A673 (cell line): Measurements from ENCODE around the gene SPRYD3. TPM values are rescaled to one million over a fixed set of nuclear protein-coding genes. Genes with fewer than 3 reads are reported as not detected.

Experiments
- BruUV-seq: library from RNA; stranded (reverse); fragments of 400-500 nt; replicated peaks from 2 replicates; lab custom pipeline; 2021; lab: Mats Ljungman, UMichigan
- CTCF ChIA-PET: fragments of 300-600 bp; sonication (Branson Sonifier 250); formaldehyde crosslinking; loops from one replicate; lab custom pipeline; 2022; ENCODE audit warnings: antibody characterized with exemption; lab: Charles Lee
- POLR2A ChIA-PET: fragments of 300-600 bp; sonication (Branson Sonifier 250); formaldehyde crosslinking; loops from one replicate; lab custom pipeline; 2022; ENCODE audit warnings: antibody characterized with exemption; ENCODE audit not compliant: low non-redundant PET; lab: Charles Lee
- DNase-seq: peaks from one replicate; pipeline ENCODE4 v3.0.0-alpha.2; 2015; ENCODE audit warnings: low spot score
- H3K27ac ChIP-seq: fragments of 200-600 bp; sonication (generic); 2 replicates; pipeline ENCODE4 v1.5.1; 2016; ENCODE audit warnings: mixed run types, low read depth, mild to moderate bottlenecking, mixed read lengths, antibody characterized with exemption, low read length; ENCODE audit not compliant: poor library complexity, severe bottlenecking
- H3K27me3 ChIP-seq: fragments of 200-600 bp; sonication (generic); replicated peaks from 2 replicates; pipeline ENCODE4 v1.6.1; 2017; ENCODE audit warnings: mixed run types, low read depth, mild to moderate bottlenecking, mixed read lengths, antibody characterized with exemption, low read length; ENCODE audit not compliant: insufficient read depth, poor library complexity
- H3K36me3 ChIP-seq: fragments of 200-600 bp; sonication (generic); 2 replicates; pipeline ENCODE4 v1.6.1; 2016; ENCODE audit warnings: mixed run types, mild to moderate bottlenecking, mixed read lengths, antibody characterized with exemption, low read length; ENCODE audit not compliant: insufficient read depth, poor library complexity, severe bottlenecking
- H3K4me1 ChIP-seq: fragments of 200-600 bp; sonication (generic); 2 replicates; pipeline ENCODE4 v1.6.1; 2017; ENCODE audit warnings: mixed run types, mild to moderate bottlenecking, mixed read lengths, antibody characterized with exemption, low read length; ENCODE audit not compliant: insufficient read depth, poor library complexity, severe bottlenecking
- H3K4me3 ChIP-seq: fragments of 200-600 bp; sonication (generic); 2 replicates; pipeline ENCODE4 v1.5.1; 2016; ENCODE audit warnings: low read depth, mixed run types, mild to moderate bottlenecking, mixed read lengths, low read length; ENCODE audit not compliant: poor library complexity, severe bottlenecking
- H3K9me3 ChIP-seq: fragments of 200-600 bp; sonication (generic); 2 replicates; pipeline ENCODE4 v1.6.1; 2016; ENCODE audit warnings: mixed run types, low read depth, mild to moderate bottlenecking, mixed read lengths, antibody characterized with exemption, low read length; ENCODE audit not compliant: poor library complexity, severe bottlenecking
- EZH2 ChIP-seq: fragments of 200-600 bp; sonication (generic); IDR thresholded peaks from 2 replicates; pipeline ENCODE4 v1.6.1; 2017; ENCODE audit warnings: borderline replicate concordance, low read depth, mild to moderate bottlenecking, mixed read lengths, antibody characterized with exemption, low read length; ENCODE audit not compliant: poor library complexity, severe bottlenecking
- intact Hi-C: fragments of 100-400 bp; cut with micrococcal nuclease; formaldehyde crosslinking; loops from one replicate; pipeline ENCODE4 v1.10.0; 2022; ENCODE audit not compliant: unreplicated experiment
- total RNA-seq: library from RNA; stranded (reverse); gene quantifications from 2 replicates; pipeline ENCODE4 v1.2.3, GENCODE V29; 2021
- TF ChIP-seq, protein P1 (sequence below): fragments of 300-800, 200-600 bp; sonication (generic); conservative IDR thresholded peaks from 2 replicates; pipeline ENCODE4 v1.5.1; 2017; ENCODE audit warnings: low read depth, mild to moderate bottlenecking, antibody characterized with exemption, low read length, moderate library complexity, mixed read lengths

Gene SPRYD3
- total RNA-seq, 1 experiment from 2014 or later = 19.3 TPM

DNA sequence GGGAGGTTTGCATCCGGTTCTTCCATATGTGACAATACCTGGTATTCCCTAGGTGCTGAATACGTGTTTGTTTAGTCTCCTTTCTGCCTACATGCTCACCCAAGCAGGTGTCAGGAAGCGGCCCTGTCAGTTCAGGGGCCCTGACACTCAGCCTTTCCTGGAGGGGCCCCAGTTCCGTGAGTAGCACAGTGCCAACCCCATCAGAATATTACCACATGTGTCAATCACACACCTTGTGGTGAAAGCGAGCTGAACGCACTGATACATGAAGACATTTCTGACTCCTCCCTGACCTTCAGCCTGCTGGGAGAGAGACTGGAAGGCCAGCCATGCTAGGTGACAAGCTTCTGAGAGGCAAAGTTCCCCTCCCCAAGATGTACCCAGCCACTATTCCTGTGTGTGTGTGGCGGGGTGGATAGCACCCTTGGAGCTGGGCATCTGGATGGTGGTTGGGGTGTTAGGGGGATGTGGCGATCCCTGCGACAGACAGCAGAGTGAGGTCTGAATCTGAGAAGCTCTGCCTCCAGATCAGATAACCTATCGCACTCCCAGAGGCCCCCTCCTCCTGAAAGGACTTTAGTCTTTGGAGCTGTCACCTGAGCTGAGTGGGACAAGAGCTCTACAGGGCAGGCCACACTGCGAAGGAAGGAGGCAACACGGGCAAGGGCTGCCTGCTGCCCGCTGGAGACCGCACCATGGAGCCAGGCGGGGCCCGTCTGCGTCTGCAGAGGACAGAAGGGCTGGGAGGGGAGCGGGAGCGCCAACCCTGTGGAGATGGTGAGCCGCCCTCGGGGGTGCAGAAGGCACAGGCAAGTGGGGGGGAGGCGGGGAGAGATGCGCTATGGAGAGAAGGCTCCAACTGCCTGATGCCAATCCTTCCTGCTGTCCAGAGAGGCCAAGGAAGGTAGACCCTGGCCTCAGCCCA is 24.0 kb upstream of the SPRYD3 start, which contains the start of gene SOAT2:
SOAT2 (plus strand) TSS at position 604 of the 925 bp plus-strand sequence; CDS start at position 696, 92 bp downstream.
- DNase-seq = no peak
- intact Hi-C loops = no loop called here
- ChIA-PET CTCF (interaction anchor here (0.5 to 1.3 kb wide), 4 partner anchors 24 to 388 kb away, joined by 3 to 5 read pairs (median 3); partner anchors contain the start of gene SPRYD3), POLR2A (no interaction called here)
- TF ChIP-seq EZH2 = no peak
- TF ChIP-seq, protein P1, sequence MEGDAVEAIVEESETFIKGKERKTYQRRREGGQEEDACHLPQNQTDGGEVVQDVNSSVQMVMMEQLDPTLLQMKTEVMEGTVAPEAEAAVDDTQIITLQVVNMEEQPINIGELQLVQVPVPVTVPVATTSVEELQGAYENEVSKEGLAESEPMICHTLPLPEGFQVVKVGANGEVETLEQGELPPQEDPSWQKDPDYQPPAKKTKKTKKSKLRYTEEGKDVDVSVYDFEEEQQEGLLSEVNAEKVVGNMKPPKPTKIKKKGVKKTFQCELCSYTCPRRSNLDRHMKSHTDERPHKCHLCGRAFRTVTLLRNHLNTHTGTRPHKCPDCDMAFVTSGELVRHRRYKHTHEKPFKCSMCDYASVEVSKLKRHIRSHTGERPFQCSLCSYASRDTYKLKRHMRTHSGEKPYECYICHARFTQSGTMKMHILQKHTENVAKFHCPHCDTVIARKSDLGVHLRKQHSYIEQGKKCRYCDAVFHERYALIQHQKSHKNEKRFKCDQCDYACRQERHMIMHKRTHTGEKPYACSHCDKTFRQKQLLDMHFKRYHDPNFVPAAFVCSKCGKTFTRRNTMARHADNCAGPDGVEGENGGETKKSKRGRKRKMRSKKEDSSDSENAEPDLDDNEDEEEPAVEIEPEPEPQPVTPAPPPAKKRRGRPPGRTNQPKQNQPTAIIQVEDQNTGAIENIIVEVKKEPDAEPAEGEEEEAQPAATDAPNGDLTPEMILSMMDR = no peak
- Histone ChIP-seq H3K4me3 (no peak within 1 kb of the TSS), H3K4me1 (peaks cover 12% of the 10 kb centered on the region), H3K27me3 (no peaks in the 10 kb centered on the region), H3K27ac (no peak within 1 kb of the TSS), H3K9me3 (no peaks in the 10 kb centered on the region), H3K36me3 (no peaks in the 10 kb centered on the region)
- BruUV-seq = no TSS peak

DNA sequence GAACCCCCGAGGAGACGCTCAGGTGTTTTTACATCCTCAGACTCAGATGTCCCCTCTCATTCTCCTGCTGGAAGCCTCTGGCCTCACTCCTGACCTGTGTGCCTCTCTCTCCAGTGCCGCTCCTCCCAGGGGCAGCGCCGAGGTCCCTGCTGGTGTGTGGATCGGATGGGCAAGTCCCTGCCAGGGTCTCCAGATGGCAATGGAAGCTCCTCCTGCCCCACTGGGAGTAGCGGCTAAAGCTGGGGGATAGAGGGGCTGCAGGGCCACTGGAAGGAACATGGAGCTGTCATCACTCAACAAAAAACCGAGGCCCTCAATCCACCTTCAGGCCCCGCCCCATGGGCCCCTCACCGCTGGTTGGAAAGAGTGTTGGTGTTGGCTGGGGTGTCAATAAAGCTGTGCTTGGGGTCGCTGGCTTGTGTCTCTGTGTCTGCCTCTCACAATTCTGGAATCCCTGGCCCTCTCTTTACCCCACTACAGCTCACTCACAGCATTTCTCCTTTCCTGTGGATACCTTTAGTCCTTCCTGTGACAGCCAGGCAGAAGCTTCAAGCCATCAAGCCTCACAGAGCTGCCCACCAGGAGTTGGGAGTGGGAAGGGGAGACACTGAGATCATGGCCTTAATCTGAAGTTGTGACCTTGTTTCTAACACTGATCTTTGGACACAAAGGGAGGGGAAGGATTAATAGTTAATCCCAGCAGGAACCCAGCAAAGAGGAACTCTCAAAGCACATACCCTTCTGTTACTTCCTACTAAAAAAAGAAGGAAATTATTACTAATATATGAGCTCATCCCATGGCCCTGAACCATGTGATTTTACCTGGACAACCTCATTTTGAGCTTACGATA is 23.0 kb upstream of the SPRYD3 start:
- no peaks in the 10 kb centered on the region for H3K9me3 ChIP-seq
- no TSS peak for BruUV-seq
- intact Hi-C loops = no loop called here
- CTCF ChIA-PET = interaction anchor here (0.5 to 1.3 kb wide), 4 partner anchors 23 to 75 kb away, joined by 3 to 5 read pairs (median 3); partner anchors contain the start of gene SPRYD3
- POLR2A ChIA-PET = no interaction called here
- H3K36me3 ChIP-seq = no peaks in the 10 kb centered on the region
- TF ChIP-seq, protein P1 = no peak
- H3K27ac ChIP-seq = no peak overlapping the region
- peaks cover 19% of the 10 kb centered on the region for H3K4me1 ChIP-seq
- H3K27me3 ChIP-seq = no peaks in the 10 kb centered on the region
- no peak overlapping the region for H3K4me3 ChIP-seq
- no peak for DNase-seq

DNA sequence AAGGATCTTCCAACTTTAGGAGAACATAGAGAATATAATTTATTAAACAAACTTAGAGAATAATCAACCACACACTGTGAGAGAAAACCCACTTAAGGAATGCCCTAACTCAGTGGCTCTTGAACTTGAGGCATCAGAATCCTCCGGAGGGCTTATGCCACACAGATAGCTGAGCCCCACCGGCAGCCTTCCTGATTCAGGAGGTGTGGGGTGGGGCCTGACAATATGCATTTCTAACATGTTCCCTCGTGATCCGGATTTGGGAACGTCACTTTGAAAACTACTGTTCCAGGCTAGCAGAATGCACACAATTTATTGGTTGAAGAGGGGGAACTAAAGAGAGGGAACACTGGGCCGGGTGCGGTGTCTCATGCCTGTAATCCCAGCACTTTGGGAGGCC is 22.1 kb upstream of the SPRYD3 start:
- Histone ChIP-seq H3K4me3 (no peak overlapping the region), H3K27ac (no peak overlapping the region), H3K36me3 (no peaks in the 10 kb centered on the region), H3K4me1 (peaks cover 23% of the 10 kb centered on the region), H3K27me3 (no peaks in the 10 kb centered on the region), H3K9me3 (no peaks in the 10 kb centered on the region)
- TF ChIP-seq, protein P1 = no peak
- TF ChIP-seq EZH2 = no peak
- CTCF ChIA-PET = no interaction called here
- no peak for DNase-seq
- BruUV-seq = no TSS peak
- intact Hi-C loops = no loop called here
- POLR2A ChIA-PET = no interaction called here
